NCI-H2196 (cell line): ENCODE data around the gene CPNE2.

Experiments
- DNase-seq: peaks from one replicate; lab custom pipeline; 2025; ENCODE audit not compliant: unreplicated experiment; lab: John Stamatoyannopoulos, UW

CPNE2 gene

DNA sequence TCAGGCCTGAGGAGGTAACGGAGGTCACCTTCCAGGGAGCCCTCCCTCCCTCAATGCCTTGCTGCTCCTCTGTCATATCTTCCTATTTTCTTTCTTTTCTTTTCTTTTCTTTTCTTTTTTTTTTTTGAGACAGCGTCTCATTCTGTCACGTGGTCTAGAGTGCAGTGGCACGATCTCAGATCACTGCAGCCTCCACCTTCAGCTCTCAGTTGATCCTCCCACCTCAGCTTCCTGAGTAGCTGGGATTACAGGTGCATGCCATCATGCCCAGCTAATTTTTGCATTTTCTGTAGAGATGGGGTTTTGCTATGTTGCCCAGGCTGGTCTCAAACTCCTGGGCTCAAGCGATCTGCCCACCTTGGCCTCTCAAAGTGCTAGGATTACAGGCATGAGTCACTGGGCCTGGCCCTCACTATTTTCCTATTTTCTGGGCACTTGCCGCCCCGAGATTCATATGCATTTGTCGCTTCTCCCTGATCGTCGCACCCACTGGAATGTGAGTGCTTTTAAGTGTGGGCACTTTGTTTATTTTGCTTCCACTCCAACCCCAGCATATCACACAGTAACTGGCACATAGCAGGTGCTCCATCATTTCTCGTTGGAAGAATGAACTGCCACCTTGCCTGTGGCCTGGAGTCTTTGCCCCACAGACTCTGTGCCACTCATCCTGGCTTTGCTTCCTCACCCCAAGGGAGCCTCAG, 31.7 kb downstream of the CPNE2 start:
- DNase-seq = peak; percentile 2

DNA sequence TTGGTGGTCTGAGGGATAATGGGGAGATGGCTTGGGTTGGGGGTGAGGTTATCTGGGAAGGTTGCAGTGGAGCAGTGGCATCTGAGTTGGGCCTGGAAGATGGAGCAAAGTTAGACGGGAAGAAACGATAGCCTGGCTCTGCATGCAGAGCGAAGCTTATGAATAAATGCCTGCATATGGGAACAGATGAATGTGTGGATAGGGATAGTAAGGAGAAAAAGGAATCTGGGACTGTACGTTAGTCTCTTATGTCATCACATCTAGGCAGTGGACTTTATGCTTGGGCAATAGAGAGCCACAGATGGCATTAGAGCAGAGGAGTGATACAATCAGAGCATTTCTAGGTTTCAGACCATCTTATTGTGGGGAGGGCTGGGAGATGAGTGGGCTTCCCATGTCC, 33.0 kb downstream of the CPNE2 start:
- DNase-seq = no peak

DNA sequence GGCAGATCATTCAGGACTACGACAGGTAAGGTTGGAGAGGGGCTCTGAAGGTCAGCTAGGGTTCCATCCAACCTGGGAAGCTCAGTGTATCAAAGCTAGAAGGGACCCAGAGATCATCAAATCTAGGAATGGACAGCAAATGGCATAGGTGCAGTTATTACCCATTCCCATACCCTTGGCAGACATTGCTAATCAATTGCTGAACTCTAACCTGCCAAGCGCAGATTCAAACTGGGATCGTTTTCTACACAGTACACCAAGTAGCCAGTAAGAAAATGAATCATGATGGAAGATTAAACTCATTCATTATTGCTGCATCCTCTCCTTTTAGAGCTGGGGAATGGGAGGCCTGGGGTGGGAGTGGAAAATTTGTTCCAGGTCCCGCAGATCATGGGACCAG, 33.6 kb downstream of the CPNE2 start:
- DNase-seq = no peak

DNA sequence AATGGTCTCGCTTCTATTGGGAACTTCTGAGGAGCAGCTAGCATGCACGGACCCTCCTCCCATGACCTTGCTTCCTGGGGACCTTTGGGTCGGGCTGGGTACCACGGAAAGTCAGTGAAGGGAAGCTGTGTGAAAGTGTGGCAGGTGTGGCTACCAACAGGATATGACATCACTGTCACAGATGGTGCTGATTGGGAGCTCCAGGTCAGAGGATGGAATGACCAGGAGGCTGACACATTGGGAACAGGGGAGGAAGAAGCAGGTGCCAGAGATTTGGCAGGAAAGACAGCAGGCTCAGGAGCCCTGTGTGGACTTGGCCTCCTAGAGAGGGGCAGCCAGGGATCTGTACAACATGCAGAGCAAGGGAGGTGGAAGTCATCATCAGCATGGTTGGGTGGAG, 34.0 kb downstream of the CPNE2 start:
- no peak for DNase-seq

DNA sequence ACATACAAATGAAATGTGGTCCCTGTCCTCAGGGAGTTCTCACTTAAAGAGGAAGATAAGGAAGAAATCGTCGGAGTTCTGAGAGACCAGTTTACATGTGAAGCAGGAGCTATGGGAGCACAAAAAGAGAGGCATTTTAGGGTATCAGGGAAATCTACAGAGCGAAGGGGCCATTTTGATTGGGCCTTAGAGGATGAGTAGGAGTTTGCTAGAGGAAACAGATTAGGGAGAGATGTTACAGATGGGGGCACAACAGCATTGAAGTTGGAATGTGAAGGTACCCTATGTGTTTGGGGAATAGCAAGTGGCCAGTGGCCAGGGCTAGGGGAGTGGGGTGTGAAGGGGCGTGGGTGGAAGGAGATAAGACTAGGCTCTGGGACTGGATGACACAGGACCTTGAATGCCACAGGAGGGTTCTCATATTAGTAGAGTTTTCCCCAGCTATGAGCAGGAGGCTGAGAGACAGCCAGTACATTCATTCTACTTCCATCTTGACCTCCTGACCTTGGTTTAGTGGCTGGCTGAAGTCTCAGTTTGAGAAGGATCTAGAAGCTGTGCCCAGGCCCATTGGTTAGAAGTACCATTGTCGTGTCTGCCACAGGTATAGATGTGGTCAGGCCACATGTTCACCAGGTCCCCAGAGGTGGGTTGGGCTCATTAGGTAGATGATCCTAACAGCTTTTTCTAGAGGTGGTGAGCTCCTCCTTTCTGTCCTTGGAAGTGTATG, 34.8 kb downstream of the CPNE2 start:
- no peak for DNase-seq

DNA sequence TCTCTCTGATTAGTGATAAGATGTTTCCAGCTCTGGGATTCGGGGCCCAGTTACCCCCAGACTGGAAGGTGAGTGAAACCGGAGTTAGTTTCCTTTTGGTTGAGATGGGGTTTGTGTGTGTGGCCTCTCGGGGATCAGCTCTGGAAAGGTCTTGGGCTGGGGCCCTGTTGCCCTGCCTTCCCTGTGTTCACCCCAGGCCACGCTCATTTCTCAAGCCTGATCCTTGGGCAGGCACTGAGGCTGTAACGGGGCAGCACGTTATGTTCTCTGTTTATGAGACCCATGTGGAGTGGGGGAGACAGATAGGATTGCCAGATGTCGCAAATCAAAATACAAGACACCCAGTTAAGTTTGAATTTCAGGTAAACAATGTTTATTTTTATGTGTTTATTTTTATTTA, 35.5 kb downstream of the CPNE2 start:
- no peak for DNase-seq

- DNase-seq = no peak
These were observed 36.5 kb downstream of the CPNE2 start for GRCh38 chr16:57128771-57129389.

GRCh38 chr16:57130950-57131321, 38.6 kb downstream of the CPNE2 start:
- no peak for DNase-seq

DNA sequence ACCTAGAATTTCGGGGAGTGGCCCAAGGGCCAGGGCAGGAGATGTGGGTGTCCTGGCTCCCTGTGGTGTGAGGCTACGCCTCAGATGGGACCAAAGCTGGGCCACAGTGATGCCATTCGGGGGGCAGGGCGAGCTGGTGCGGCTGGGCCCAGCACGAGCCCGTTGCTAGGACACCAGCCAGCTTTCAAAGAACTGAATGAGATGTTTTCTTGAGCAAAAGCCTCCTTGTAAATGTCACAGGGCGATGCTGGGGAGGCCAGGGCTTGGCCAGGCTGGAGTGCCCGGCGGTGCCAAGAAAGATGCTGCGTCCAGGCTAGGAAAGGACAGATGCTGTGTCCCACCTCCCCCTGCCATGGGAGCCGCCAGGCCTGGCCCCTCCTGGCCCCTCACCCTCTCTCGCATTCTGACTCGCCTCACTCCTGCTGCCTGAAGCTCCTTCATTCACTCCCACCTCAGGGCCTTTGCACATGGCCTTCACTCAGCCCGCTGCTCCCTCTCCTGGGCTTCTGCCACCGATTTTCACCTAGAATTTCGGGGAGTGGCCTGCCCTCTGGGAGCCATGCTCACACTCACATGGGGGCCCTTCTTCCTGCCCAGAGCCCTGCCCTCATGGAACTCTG, 39.1 kb downstream of the CPNE2 start:
- no peak for DNase-seq

GRCh38 chr16:57132470-57132869, 40.1 kb downstream of the CPNE2 start:
- DNase-seq = peak; percentile 1

DNA sequence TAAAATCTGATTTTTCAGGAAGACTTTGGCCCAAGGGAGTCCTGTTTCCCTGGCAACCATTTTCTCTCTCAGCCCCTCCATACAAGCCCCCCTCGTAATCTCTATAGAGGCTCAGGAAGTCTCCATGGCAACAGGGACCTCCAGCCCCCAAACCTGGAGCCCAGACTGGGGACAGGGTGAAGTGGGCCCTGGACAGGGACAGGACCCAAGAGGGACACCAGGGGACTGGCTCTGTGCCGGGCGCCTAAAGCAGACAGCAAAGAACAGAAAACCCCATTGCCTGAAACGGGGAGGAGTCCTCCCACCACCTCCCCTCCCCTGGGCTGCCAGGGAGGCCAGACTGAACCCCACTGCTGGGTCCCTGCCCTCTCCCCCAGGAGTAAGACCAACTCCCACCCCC, 40.6 kb downstream of the CPNE2 start:
- DNase-seq = no peak

DNA sequence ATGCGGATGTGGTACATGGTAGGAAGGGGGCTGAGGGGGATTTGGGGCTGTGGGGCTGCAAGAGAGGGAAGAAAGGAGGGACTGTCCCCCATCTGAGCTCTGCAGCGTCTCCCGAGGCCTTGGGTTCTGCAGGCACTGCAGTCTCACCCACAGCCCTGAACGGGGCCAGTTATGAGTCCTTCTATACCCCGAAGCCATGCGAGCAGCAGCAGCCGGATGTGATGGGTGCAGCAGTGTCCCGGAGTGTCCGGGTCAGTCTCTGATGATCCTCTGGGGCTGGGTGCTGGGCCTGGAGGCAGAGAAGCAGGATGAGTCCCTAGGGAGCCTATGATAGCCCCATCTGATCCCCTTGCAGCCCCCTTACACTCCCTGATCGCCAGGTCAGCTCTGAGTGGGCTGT, 41.5 kb downstream of the CPNE2 start:
- no peak for DNase-seq

DNA sequence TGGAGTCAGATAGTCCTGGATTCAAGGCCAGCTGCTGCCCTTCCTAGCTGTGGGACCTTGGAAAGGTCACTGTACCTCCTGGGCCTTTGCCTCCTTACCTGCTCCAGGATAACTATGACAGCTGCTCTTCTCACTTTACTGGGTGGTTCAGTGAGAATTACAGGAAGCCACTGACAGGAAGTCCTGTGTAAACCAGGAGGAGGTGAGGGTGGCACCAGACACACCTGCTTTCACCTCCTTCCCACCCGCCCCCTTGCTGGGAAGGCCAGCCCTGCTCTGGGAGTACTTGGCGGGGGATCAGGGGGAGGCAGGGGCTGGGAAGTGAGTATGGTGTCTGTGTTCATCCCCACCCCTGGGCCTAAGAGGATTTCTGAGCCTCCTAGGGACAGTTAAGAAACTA, 42.6 kb downstream of the CPNE2 start:
- peak; percentile 7 for DNase-seq

DNA sequence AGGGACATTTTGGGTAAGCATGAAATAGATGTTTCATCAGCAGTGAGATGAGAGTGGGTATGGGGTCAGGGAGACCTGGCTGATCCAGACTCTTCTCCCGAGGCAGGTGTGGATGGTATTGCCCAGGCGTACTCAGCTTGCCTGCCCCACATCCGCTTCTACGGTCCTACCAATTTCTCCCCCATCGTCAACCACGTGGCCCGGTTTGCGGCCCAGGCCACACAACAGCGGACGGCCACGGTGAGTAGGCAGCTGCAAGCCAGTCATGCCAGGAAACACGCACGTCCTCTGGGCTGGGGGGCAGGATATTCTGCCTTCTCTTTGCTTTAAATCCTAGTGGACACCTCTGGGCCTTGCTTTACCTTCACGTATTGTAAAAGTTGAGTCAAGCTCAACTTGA, 44.7 kb downstream of the CPNE2 start:
- no peak for DNase-seq

GRCh38 chr16:57137566-57138273, 45.3 kb downstream of the CPNE2 start:
- no peak for DNase-seq

DNA sequence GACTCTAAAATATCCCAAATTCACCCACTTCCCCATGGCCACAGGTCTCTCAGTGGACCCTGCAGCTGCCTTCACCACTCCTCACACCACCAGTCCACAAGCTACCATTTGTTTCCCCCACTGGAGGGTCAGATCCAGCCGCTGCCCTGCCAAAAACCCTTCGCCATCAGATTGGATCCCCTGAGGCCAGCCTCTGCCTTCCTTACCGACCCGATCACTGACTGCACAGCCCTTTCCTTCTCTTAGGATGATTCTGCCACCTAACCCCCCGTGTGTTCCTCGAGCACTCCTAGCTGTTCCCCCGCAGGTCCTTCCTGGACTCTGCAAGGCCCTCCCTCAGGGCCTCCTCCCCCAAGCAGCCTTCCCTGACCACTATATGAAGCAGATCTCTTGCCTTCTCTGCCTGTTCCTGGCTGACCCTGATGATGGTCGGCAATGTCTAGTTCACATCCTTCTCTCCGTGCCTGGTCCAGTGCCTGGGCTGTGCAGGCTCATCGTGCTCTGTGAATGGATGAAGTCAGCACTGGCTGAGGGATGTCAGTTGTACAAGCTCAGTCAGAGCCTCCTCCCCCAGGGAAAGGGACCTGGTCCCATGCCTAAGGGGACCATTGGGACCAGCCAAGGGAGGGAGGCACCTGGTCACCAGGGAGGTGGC, 46.0 kb downstream of the CPNE2 start:
- DNase-seq = no peak

DNA sequence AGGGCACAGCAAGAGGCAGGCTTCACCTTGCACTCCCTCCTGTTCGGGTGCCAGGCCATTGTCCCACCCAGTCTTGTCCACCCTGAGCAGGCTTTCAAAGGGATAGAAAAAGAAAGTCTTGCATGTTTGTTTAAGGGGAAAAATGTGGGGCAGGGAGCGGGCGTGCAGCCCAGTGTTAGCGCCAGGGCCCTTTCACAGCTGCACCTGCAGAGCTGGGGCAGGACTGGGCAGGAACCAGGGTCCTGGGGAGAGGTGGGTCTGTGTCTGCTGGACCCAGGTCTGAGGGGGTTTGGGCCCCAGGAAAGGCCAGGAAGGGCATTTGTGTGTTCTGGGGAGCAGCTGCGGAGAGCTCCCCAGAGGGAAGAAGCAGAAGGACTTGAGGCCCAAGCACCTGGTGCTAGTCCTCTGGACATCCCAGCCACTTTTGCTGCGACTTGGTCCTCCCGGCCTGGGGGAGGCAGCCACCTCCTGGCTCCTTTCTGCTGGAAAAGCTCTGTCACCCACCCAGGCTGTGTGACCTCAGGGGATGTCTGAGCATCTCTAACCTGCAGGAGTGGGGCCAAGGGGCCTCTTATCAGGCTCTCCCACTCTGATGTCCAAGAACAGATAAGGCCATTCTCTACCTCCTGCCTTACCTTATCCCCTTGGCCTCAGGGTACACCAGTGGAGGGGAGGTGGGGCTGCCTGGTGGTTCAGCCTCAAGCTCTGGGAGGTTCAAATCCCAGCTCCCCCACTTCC, 48.7 kb downstream of the CPNE2 start:
- DNase-seq = no peak

DNA sequence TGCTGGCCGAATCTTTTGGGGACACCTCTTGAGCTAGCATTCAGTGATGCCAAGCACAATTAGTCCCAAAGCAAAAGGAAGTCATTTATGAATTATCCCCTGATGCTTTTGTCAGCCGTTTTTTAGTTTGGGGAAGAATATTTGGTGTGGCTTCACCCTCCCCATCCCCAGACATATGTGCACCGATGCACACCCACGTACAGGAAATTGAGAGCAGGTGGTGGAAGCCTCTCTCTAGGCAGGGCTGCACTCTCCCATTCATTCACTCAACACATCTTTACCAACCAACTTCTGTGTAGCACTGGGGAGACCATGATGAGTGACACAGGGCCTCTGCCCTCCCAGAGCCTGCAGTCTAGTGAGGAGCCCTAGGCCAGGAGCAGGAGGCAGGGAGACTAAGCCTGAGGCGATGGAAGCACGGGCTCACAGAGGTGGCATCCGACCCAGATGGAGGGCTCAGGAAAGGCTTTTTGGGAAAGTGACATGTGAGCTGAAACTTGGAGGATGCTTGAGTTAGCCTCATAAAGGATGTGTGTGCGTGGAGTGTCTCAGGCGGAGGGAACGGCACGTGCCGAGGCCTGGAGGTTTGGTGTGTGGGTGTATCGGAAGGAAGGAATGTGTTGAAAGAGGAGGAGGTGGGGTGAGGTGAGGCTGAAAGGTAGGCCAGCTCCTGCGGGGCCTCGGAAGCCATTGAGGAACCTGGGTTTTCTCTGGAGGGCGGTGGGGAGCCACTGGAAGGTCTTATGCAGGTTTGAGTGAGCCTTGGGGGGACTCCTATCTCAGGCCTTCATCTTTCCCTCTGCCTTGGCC, 49.6 kb downstream of the CPNE2 start:
- DNase-seq = no peak

DNA sequence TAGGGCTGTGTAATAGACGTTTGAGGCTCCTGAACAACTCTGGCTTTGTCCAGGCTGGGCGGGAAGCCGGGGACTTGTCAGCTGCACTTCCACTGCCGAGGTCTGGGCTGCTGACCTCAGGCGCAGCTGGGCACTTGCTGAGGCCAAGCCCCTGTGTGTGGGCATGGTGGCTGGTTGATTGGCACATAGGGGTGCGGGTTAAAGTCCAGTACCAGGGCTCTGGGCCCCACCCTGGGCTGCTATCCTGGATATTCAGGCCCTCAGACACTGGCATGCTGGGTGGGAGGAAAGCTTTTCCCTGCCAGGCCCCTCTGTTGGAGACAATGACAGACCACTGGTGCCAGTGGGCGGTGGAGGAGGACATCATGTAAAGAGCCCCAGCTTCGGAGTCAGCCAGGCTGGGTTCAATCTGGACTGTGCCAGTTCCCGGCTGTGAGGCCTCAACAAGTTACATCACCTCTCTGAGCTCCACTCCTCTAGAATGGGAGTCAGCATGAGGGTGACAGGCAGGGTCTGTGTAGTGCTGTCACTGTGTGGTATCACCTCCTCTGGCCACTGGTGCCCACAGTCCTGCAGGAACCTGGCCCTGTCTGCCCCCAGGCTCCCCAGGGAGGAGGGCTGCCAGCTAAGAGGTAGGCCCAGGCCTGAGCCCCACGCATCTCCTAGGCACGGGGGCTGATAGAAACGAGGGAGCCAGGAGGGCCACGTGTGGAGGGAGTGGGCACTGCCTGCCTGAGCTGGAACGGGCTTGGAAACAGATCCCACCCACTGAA, 51.0 kb downstream of the CPNE2 start:
- no peak for DNase-seq
